GM12874 (cell line): ENCODE results near the gene UBE2E2.

ENCODE experiments used
- TF ChIP-seq, protein P1 (sequence below): IDR thresholded peaks from 2 replicates; pipeline ENCODE4 v1.5.1; 2011; ENCODE audit warnings: low read depth, mild to moderate bottlenecking, control low read depth, low read length, moderate library complexity; ENCODE audit not compliant: insufficient read depth

Gene UBE2E2

DNA sequence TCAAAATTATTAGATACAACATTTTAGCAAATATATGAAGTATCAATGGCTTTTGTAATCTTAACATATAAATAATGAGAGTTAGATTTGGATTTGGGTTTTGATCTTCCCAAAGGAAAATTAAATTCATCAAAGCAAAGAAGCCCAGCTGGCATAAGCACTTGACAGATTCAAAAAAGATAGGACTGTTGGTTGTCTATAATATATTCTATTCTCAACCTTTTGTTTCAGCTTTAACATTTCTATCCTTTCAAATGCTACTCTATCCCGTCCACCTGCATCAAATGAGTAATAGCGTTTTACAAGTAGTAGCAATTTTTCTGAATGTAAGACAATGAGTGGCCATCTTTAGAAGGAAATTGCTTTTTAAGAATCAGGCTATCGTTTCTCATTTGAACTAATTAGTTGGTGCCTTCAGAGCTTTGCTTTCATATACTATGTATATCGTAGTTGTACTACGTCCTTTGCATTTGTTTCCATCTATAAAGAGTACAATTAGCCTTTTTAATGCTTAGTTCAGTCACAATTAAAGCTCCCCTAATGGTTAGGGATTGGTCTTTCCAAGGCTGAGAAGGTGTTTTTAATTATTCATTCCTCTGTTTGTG is 278.0 kb downstream of the UBE2E2 start:
- TF ChIP-seq, protein P1, sequence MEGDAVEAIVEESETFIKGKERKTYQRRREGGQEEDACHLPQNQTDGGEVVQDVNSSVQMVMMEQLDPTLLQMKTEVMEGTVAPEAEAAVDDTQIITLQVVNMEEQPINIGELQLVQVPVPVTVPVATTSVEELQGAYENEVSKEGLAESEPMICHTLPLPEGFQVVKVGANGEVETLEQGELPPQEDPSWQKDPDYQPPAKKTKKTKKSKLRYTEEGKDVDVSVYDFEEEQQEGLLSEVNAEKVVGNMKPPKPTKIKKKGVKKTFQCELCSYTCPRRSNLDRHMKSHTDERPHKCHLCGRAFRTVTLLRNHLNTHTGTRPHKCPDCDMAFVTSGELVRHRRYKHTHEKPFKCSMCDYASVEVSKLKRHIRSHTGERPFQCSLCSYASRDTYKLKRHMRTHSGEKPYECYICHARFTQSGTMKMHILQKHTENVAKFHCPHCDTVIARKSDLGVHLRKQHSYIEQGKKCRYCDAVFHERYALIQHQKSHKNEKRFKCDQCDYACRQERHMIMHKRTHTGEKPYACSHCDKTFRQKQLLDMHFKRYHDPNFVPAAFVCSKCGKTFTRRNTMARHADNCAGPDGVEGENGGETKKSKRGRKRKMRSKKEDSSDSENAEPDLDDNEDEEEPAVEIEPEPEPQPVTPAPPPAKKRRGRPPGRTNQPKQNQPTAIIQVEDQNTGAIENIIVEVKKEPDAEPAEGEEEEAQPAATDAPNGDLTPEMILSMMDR, result no peak

DNA sequence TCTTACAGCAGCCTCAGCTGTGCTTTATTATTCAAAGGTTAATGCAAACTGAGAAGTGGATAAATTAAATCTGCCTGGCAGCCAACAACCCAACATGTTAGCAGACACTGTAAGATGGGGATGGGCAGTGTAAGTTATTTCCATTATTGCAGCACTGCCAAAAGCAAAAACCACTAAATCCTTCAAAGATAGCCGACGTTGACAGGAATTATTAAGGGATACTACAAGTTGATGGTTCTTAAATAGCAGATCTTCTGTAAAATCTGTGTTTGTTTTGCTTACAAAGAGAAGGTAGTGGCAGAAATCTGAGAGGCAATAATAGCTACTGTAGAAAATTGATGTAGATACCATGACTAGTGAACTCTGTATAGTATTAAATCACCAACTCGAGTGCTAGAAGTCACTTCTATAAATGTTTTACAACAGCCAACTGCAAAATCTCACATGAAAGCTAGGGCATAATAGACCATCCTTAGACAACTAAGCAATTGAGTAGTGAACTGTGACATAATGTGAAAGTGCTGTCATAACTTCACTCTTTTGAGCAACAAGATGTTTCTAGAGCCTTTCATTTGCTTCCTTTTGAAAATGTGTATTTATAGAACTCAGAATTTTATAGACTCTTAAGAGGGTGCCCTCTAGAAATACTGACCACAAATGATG is 278.6 kb downstream of the UBE2E2 start:
- TF ChIP-seq, protein P1, result no peak

DNA sequence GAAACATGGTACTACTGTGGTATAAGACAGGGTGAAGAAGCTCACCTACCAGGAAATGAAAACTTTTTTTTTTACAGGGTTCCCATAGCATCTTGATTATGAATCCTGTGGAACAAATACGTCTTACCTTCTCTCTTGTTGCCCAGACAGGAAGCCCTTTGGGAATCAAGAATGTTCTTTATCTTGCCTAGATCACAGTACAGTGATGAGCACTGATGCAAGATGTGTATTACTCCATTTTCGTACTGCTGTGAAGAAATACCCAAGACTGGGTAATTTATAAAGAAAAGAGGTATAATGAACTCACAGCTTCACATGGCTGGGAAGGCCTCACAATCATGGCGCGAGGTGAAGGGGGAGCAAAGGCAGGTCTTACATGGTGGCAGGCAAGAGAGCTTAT is 281.3 kb downstream of the UBE2E2 start:
- TF ChIP-seq, protein P1, result no peak

DNA sequence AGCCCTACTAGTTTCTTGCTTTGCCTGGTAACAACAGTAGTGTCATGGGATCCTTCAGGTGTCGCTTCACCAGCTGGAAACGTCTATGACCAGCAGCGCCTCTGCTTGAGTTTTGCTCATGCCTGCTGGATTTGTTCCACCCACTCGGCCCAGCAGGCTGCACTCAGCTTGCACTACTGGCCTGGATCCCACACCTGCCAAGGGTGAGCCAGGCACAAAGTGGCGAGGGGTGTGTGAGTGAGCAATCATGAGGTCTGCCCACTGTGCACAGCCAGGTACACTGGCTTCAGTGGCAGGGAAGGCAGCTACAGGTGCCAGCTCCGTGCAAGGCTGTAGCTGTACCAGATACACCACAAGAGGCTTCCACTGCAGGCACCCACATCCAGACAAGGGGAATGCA is 282.8 kb downstream of the UBE2E2 start:
- TF ChIP-seq, protein P1, result no peak

DNA sequence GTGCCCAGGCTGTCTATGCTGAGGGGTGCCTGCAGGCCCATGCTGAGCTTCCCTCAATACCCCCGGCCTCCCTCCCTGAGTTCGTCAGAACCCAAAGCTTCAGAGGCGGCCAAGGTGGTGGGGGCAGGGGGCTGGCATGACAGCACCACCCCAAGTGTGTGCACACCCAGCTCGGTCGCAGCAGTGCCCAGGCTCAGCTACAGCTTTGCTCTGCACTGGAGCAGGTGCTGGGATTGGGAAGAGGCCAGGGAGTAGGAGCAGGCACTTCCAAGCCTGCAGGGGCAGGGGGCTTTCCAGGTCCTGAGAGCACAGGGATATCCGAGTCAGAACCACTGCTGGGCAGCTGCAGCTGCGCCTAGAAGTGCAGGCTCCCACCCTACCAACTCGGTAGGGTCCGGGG is 283.9 kb downstream of the UBE2E2 start:
- TF ChIP-seq, protein P1, result no peak

DNA sequence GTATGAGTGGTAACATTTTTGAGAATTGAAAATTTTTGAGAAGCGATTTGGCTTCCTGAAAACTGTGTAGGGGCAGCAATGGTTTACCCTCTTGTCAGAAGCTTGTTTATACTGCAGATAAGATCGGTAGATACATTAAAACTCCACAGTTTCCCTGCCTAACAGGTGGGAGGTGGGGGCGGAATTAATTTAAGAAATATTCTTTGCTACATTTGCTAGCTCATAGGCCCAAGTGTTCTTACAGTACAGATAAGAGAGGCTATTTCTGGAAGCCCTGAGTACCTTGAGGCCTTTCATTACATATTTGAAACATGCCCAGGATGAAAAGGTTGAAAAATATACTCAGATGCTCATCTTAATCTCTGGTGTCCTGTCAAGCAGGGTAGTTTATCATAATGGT is 285.5 kb downstream of the UBE2E2 start:
- TF ChIP-seq, protein P1, result no peak

DNA sequence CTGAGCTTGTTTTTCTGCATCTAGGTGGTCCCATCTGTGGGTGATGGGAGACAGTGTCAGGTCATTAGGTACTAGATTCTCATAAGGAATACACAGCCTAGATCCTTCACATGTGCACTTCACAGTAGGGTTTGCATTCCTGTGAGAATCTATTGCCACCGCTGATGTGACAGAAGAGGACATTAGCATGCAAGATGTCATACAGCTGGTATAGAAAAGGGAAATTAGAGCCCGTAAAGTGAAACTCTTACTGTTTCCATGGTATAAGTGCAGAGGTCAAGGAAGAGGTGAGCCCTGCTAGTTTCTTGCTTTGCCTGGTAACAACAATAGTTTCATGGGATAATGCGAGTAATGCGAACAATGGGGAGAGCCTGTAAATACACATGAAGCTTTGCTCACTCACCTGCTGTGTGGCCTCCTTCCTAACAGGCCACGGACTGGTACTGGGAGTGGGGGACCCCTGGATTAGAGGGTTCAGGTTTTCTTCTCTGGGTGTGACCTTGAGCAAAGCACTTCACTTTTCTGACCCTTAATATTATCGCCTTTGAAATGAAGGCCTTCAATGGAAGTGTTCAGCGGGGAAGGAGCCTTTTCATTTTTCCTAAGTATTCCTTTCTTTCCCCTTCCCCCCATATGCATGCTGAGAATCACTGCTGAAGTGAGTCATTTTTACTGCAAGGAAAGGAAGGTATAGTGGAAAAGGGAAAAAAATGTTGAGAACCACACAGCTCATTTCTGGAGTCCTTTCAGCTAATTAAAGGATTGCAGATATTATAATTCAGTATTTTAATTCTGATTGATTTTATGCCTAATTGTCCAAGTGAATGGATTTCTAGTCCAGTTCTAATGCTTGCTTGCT is 286.4 kb downstream of the UBE2E2 start:
- TF ChIP-seq, protein P1, result no peak
